NCI-H1105 (cell line): ENCODE results near the gene FNBP1L.

Source experiments
- DNase-seq: peaks from one replicate; lab custom pipeline; 2025; lab: John Stamatoyannopoulos, UW

FNBP1L gene

GRCh38 chr1:93592551-93592949 is 144.6 kb downstream of the FNBP1L start:
- DNase-seq, result no peak

GRCh38 chr1:93593854-93594602 is 146.1 kb downstream of the FNBP1L start:
- DNase-seq, result no peak

GRCh38 chr1:93594603-93594880 is 146.6 kb downstream of the FNBP1L start:
- no peak for DNase-seq

- no peak for DNase-seq
Observed at GRCh38 chr1:93595266-93595665, 147.3 kb downstream of the FNBP1L start.

- DNase-seq, result no peak
Observed at GRCh38 chr1:93595743-93596142, 147.8 kb downstream of the FNBP1L start.

- no peak for DNase-seq
Observed at GRCh38 chr1:93596329-93597089, 148.6 kb downstream of the FNBP1L start.

GRCh38 chr1:93597709-93598108 is 149.8 kb downstream of the FNBP1L start:
- peak; percentile 93 for DNase-seq

GRCh38 chr1:93598396-93598795 is 150.5 kb downstream of the FNBP1L start:
- DNase-seq, result no peak

- no peak for DNase-seq
Observed at GRCh38 chr1:93598861-93599439, 151.0 kb downstream of the FNBP1L start.

- no peak for DNase-seq
Observed at GRCh38 chr1:93599479-93599878, 151.6 kb downstream of the FNBP1L start.

GRCh38 chr1:93600663-93601062 is 152.7 kb downstream of the FNBP1L start:
- no peak for DNase-seq

GRCh38 chr1:93601686-93602085 is 153.8 kb downstream of the FNBP1L start:
- no peak for DNase-seq

- DNase-seq, result no peak
Observed at GRCh38 chr1:93602101-93602500, 154.2 kb downstream of the FNBP1L start.

GRCh38 chr1:93603106-93603505 is 155.2 kb downstream of the FNBP1L start:
- DNase-seq, result no peak

- no peak for DNase-seq
Observed at GRCh38 chr1:93603601-93604000, 155.7 kb downstream of the FNBP1L start.
